Common myeloid progenitor, CD34-positive (primary cell): ENCODE data around the gene PPHLN1.

Experiments
- CTCF ChIA-PET: fragments of 350-600 bp; sonication (Branson Sonifier 250); formaldehyde crosslinking; loops from one replicate; lab custom pipeline; 2021; ENCODE audit warnings: antibody characterized with exemption; lab: Charles Lee
- POLR2A ChIA-PET: fragments of 350-600 bp; sonication (Branson Sonifier 250); formaldehyde crosslinking; loops from one replicate; lab custom pipeline; 2021; ENCODE audit warnings: antibody characterized with exemption; lab: Charles Lee
- DNase-seq, 3 donors: peaks; one replicate each; pipeline versions ENCODE4 v3.0.0 to v3.0.0-alpha.2; 2013
- H3K27ac ChIP-seq, 2 experiments: 1 replicate in 1 of 2; 2 replicates in 1 of 2; pipeline ENCODE4 v1.7.0; 2013; ENCODE audit warnings: inconsistent platforms in 2 of 2, low read length in 2 of 2, mild to moderate bottlenecking in 2 of 2, low read depth in 1 of 2, moderate library complexity in 1 of 2; ENCODE audit not compliant: severe bottlenecking in 2 of 2, insufficient read depth in 1 of 2, poor library complexity in 1 of 2
- H3K27me3 ChIP-seq, 5 experiments: replicated peaks in 2 of 5; 1 replicate in 3 of 5; 2 replicates in 2 of 5; pipeline versions ENCODE4 v1.6.1 to v1.7.0; 2013; ENCODE audit warnings: low read length in 4 of 5, mild to moderate bottlenecking in 2 of 5, moderate library complexity in 2 of 5, inconsistent platforms in 1 of 5; ENCODE audit not compliant: insufficient read depth in 5 of 5, control insufficient read depth in 4 of 5
- H3K36me3 ChIP-seq, 4 experiments: 1 replicate in 2 of 4; 2 replicates in 2 of 4; pipeline versions ENCODE4 v1.6.1 to v1.7.0; 2013; ENCODE audit warnings: low read length in 3 of 4, control low read depth in 1 of 4, mild to moderate bottlenecking in 1 of 4; ENCODE audit not compliant: control insufficient read depth in 4 of 4, insufficient read depth in 4 of 4
- H3K4me1 ChIP-seq, 4 experiments: 1 replicate in 3 of 4; 2 replicates in 1 of 4; pipeline versions ENCODE4 v1.6.1 to v1.7.1; 2013; ENCODE audit warnings: low read length in 3 of 4, mild to moderate bottlenecking in 3 of 4, control low read depth in 1 of 4, inconsistent platforms in 1 of 4, moderate library complexity in 1 of 4; ENCODE audit not compliant: control insufficient read depth in 4 of 4, insufficient read depth in 4 of 4; ENCODE audit errors: control extremely low read depth in 1 of 4
- H3K4me3 ChIP-seq, 7 experiments: 1 replicate in 4 of 7; 2 replicates in 3 of 7; pipeline versions ENCODE4 v1.5.1 to v1.7.0; 2013; ENCODE audit warnings: mild to moderate bottlenecking in 7 of 7, low read length in 6 of 7, moderate library complexity in 6 of 7, inconsistent platforms in 2 of 7, low read depth in 2 of 7, control low read depth in 1 of 7; ENCODE audit not compliant: insufficient read depth in 4 of 7, control insufficient read depth in 1 of 7; ENCODE audit errors: extremely low read depth in 1 of 7
- H3K9me3 ChIP-seq, 5 experiments: 1 replicate in 4 of 5; 2 replicates in 1 of 5; pipeline versions ENCODE4 v1.6.1 to v1.7.1; 2013; ENCODE audit warnings: low read length in 4 of 5, mild to moderate bottlenecking in 2 of 5, inconsistent platforms in 1 of 5, low read depth in 1 of 5, moderate library complexity in 1 of 5; ENCODE audit not compliant: control insufficient read depth in 4 of 5, insufficient read depth in 2 of 5; ENCODE audit errors: control extremely low read depth in 1 of 5
- WGBS: methylation state at CpG from one replicate; pipeline ENCODE4 v1.1.5; 2013; ENCODE audit not compliant: insufficient coverage; 5-methylcytosine and 5-hydroxymethylcytosine counted together

Gene PPHLN1

GRCh38 chr12:42490261-42490842 lies 164.4 kb downstream of the PPHLN1 start:
- Histone ChIP-seq H3K27ac (no peak overlapping the region), H3K4me1 (no peaks in the 10 kb centered on the region), H3K36me3 (no peaks in the 10 kb centered on the region), H3K27me3 (peaks cover 4 to 10% (median 8%) of the 10 kb centered on the region in 5 experiments), H3K9me3 (no peaks in the 10 kb centered on the region), H3K4me3 (no peak overlapping the region)
- ChIA-PET CTCF (interaction anchor here (0.7 to 1.1 kb wide), 3 partner anchors 8 to 847 kb away, joined by 3 read pairs; no protein-coding TSS in a partner anchor), POLR2A (no interaction called here)
- 96% methylated on average over 5 of the region's 5 CpGs for WGBS
- DNase-seq = no peak
